Activated CD4-positive, alpha-beta memory T cell treated with anti-CD3 and anti-CD28 coated beads, Interleukin-2, amount 10 ng/mL, durations not matched to agents 7 days and 5 days (primary cell): Measurements from ENCODE around the gene SPEN. TPM values are rescaled to one million over a fixed set of nuclear protein-coding genes. Genes with fewer than 3 reads are reported as not detected.

Source experiments
- CTCF ChIA-PET: fragments of 350-600 bp; sonication (Branson Sonifier 250); formaldehyde crosslinking; loops from one replicate; lab custom pipeline; 2021; ENCODE audit warnings: antibody characterized with exemption, inconsistent platforms; lab: Charles Lee
- POLR2A ChIA-PET: fragments of 350-600 bp; sonication (Branson Sonifier 250); formaldehyde crosslinking; loops from one replicate; lab custom pipeline; 2021; ENCODE audit warnings: antibody characterized with exemption; lab: Charles Lee
- DNase-seq: peaks from one replicate; pipeline ENCODE4 v3.0.0-alpha.2; 2020
- H3K27ac Mint-ChIP-seq: one replicate; pipeline ENCODE4 v1.8.0; 2021; ENCODE audit warnings: mild to moderate bottlenecking, mixed read lengths
- H3K27me3 Mint-ChIP-seq: one replicate; pipeline ENCODE4 v1.8.0; 2021; ENCODE audit warnings: mixed read lengths
- H3K36me3 Mint-ChIP-seq: one replicate; pipeline ENCODE4 v1.8.0; 2021; ENCODE audit warnings: low read depth, mixed read lengths
- H3K4me1 Mint-ChIP-seq: one replicate; pipeline ENCODE4 v1.8.0; 2021; ENCODE audit warnings: mixed read lengths
- H3K4me3 Mint-ChIP-seq: one replicate; pipeline ENCODE4 v1.8.0; 2021; ENCODE audit warnings: mild to moderate bottlenecking, mixed read lengths
- H3K9me3 Mint-ChIP-seq: one replicate; pipeline ENCODE4 v1.8.0; 2021; ENCODE audit warnings: mixed read lengths
- total RNA-seq, 2 experiments: library from RNA; stranded (reverse); gene quantifications; one replicate each; pipeline ENCODE4 v1.2.3, GENCODE V29; 2021

Gene SPEN
- total RNA-seq, 2 experiments from 2014 or later = 52.1 to 52.5 TPM

GRCh38 chr1:15981679-15982078 is 134.2 kb downstream of the SPEN start:
- Mint-ChIP-seq H3K4me1 (peaks cover 2% of the 10 kb centered on the region), H3K9me3 (no peaks in the 10 kb centered on the region), H3K4me3 (no peak overlapping the region), H3K27ac (no peak overlapping the region), H3K27me3 (peaks cover 5% of the 10 kb centered on the region), H3K36me3 (no peaks in the 10 kb centered on the region)
- POLR2A ChIA-PET = no interaction called here
- CTCF ChIA-PET = no interaction called here
- no peak for DNase-seq

- Mint-ChIP-seq H3K27ac (no peak overlapping the region), H3K36me3 (no peaks in the 10 kb centered on the region), H3K4me3 (no peak overlapping the region), H3K27me3 (peaks cover 5% of the 10 kb centered on the region), H3K4me1 (no peaks in the 10 kb centered on the region), H3K9me3 (no peaks in the 10 kb centered on the region)
- POLR2A ChIA-PET = no interaction called here
- no peak for DNase-seq
- CTCF ChIA-PET = no interaction called here
Observed at GRCh38 chr1:15983275-15983674, 135.8 kb downstream of the SPEN start.

GRCh38 chr1:15985611-15986297 is 138.2 kb downstream of the SPEN start:
- H3K27me3 Mint-ChIP-seq = peaks cover 5% of the 10 kb centered on the region
- no peak overlapping the region for H3K4me3 Mint-ChIP-seq
- POLR2A ChIA-PET = interaction anchor here (1.2 to 1.8 kb wide), 2 partner anchors 10 to 13 kb away, joined by 4 to 5 read pairs; partner anchors contain the start of gene ZBTB17
- H3K36me3 Mint-ChIP-seq = no peaks in the 10 kb centered on the region
- no peaks in the 10 kb centered on the region for H3K4me1 Mint-ChIP-seq
- CTCF ChIA-PET = no interaction called here
- no peak for DNase-seq
- no peak overlapping the region for H3K27ac Mint-ChIP-seq
- no peaks in the 10 kb centered on the region for H3K9me3 Mint-ChIP-seq

- CTCF ChIA-PET = no interaction called here
- H3K27me3 Mint-ChIP-seq = no peaks in the 10 kb centered on the region
- no peaks in the 10 kb centered on the region for H3K9me3 Mint-ChIP-seq
- DNase-seq = no peak
- no peaks in the 10 kb centered on the region for H3K36me3 Mint-ChIP-seq
- H3K27ac Mint-ChIP-seq = no peak overlapping the region
- H3K4me1 Mint-ChIP-seq = no peaks in the 10 kb centered on the region
- POLR2A ChIA-PET = no interaction called here
- no peak overlapping the region for H3K4me3 Mint-ChIP-seq
Observed at GRCh38 chr1:15988856-15989736, 141.6 kb downstream of the SPEN start.

GRCh38 chr1:15989776-15990175 is 142.3 kb downstream of the SPEN start:
- ChIA-PET POLR2A (no interaction called here), CTCF (no interaction called here)
- Mint-ChIP-seq H3K9me3 (no peaks in the 10 kb centered on the region), H3K27ac (no peak overlapping the region), H3K4me3 (no peak overlapping the region), H3K36me3 (no peaks in the 10 kb centered on the region), H3K4me1 (no peaks in the 10 kb centered on the region), H3K27me3 (no peaks in the 10 kb centered on the region)
- no peak for DNase-seq

Other genes starting within 250 kb of the SPEN start
- 10 to 100 TPM; 30.5 to 32.7 TPM for gene DDI2, start 230.2 kb upstream of the SPEN start, total RNA-seq
- 10 to 100 TPM; 55.4 to 58.8 TPM for gene PLEKHM2, start 163.4 kb upstream of the SPEN start, total RNA-seq
- gene SLC25A34, start 111.4 kb upstream of the SPEN start, total RNA-seq = 1 to 10 TPM; 1.4 to 1.9 TPM
- not detected for gene TMEM82, start 105.2 kb upstream of the SPEN start, total RNA-seq
- not detected for gene FBLIM1, start 88.9 kb upstream of the SPEN start, total RNA-seq
- 1 to 10 TPM; 1.5 to 1.6 TPM for gene UQCRHL, start 40.1 kb upstream of the SPEN start, total RNA-seq
- gene ZBTB17, start 128.4 kb downstream of the SPEN start, total RNA-seq = 10 to 100 TPM; 43.8 to 48.0 TPM
- not detected for gene SRARP, start 156.5 kb downstream of the SPEN start, total RNA-seq
- gene HSPB7, start 170.3 kb downstream of the SPEN start, total RNA-seq = not detected
- gene CLCNKA, start 174.3 kb downstream of the SPEN start, total RNA-seq = under 1 TPM; 0.13 to 0.20 TPM
- gene CLCNKB, start 196.1 kb downstream of the SPEN start, total RNA-seq = not detected
- 1 to 10 TPM; 5.1 to 5.6 TPM for gene FAM131C, start 225.9 kb downstream of the SPEN start, total RNA-seq